Liver (tissue), 9 donors: ENCODE data around the gene SGSM1. TPM values are rescaled to one million over a fixed set of nuclear protein-coding genes. Genes with fewer than 3 reads are reported as not detected.

Source experiments
- DNase-seq: peaks from one replicate; pipeline ENCODE4 v3.0.0-alpha.2; 2017; ENCODE audit warnings: low spot score
- H3K27ac ChIP-seq, 2 donors: one replicate each; pipeline ENCODE4 v1.7.0; 2013; ENCODE audit warnings: inconsistent platforms in 2 of 2, low read length in 2 of 2, control low read depth in 1 of 2, low read depth in 1 of 2, mild to moderate bottlenecking in 1 of 2
- H3K27me3 ChIP-seq, 4 donors: one replicate each; pipeline versions ENCODE4 v1.6.1 to v1.7.0; 2013; ENCODE audit warnings: low read length in 3 of 4, inconsistent platforms in 1 of 4, mild to moderate bottlenecking in 1 of 4, moderate library complexity in 1 of 4; ENCODE audit not compliant: control insufficient read depth in 4 of 4, insufficient read depth in 4 of 4
- H3K36me3 ChIP-seq, 4 donors: one replicate each; pipeline versions ENCODE4 v1.6.1 to v1.7.0; 2013; ENCODE audit warnings: low read length in 3 of 4, mild to moderate bottlenecking in 3 of 4, low read depth in 1 of 4, moderate library complexity in 1 of 4; ENCODE audit not compliant: control insufficient read depth in 4 of 4, insufficient read depth in 3 of 4
- H3K4me1 ChIP-seq, 4 donors: one replicate each; pipeline versions ENCODE4 v1.6.1 to v1.7.0; 2013; ENCODE audit warnings: low read length in 3 of 4, mild to moderate bottlenecking in 3 of 4, moderate library complexity in 1 of 4; ENCODE audit not compliant: control insufficient read depth in 4 of 4, insufficient read depth in 4 of 4
- H3K4me3 ChIP-seq, 3 donors: one replicate each; pipeline versions ENCODE4 v1.6.1 to v1.7.0; 2013; ENCODE audit warnings: low read length in 3 of 3, control low read depth in 1 of 3, low read depth in 1 of 3, mild to moderate bottlenecking in 1 of 3
- H3K9ac ChIP-seq, 2 donors: one replicate each; pipeline ENCODE4 v1.7.0; 2013; ENCODE audit warnings: low read length in 2 of 2, mild to moderate bottlenecking in 2 of 2, moderate library complexity in 2 of 2, control low read depth in 1 of 2, low read depth in 1 of 2
- H3K9me3 ChIP-seq, 4 donors: one replicate each; pipeline versions ENCODE4 v1.6.1 to v1.7.0; 2013; ENCODE audit warnings: low read length in 3 of 4; ENCODE audit not compliant: control insufficient read depth in 4 of 4
- CTCF ChIP-seq: fragments of 150-350 bp; IDR thresholded peaks from 2 replicates; pipeline ENCODE4 v1.5.1; 2017; ENCODE audit warnings: improper control_type of control experiment, low read depth, low read length; ENCODE audit not compliant: missing input control
- HNF4A ChIP-seq, 2 donors: conservative IDR thresholded peaks; 2 replicates each; pipeline ENCODE4 v1.6.1; 2016; ENCODE audit warnings: antibody characterized with exemption in 2 of 2, mild to moderate bottlenecking in 2 of 2
- HNF4G ChIP-seq: IDR thresholded peaks from 2 replicates; pipeline ENCODE4 v1.6.1; 2016; ENCODE audit warnings: antibody characterized with exemption
- JUND ChIP-seq, 2 donors: IDR thresholded peaks; 2 replicates each; pipeline ENCODE4 v1.6.1; 2016; ENCODE audit warnings: antibody characterized with exemption in 2 of 2
- RAD21 ChIP-seq, 2 donors: IDR thresholded peaks; 2 replicates each; pipeline ENCODE4 v1.6.1; 2016; ENCODE audit warnings: antibody characterized with exemption in 2 of 2, mild to moderate bottlenecking in 2 of 2
- RXRA ChIP-seq, 2 donors: IDR thresholded peaks; 2 replicates each; pipeline ENCODE4 v1.6.1; 2017 to 2018; ENCODE audit warnings: antibody characterized with exemption in 2 of 2, mild to moderate bottlenecking in 1 of 2
- SP1 ChIP-seq: IDR thresholded peaks from 2 replicates; pipeline ENCODE4 v1.6.1; 2018; ENCODE audit warnings: antibody characterized with exemption, mild to moderate bottlenecking
- ZBTB33 ChIP-seq: IDR thresholded peaks from 2 replicates; pipeline ENCODE4 v1.6.1; 2016; ENCODE audit warnings: antibody characterized with exemption
- WGBS: extraction: QIAGEN DNeasy Blood & Tissue Kit; methylation state at CpG from one replicate; pipeline ENCODE4 v1.1.7; 2013; 5-methylcytosine and 5-hydroxymethylcytosine counted together
- polyA plus RNA-seq, 2 donors: library from polyadenylated mRNA; stranded (reverse) in 1 of 2; unstranded in 1 of 2; fragments of 200-250 nt in 1 of 2; fragments of >200 nt in 1 of 2; fragmentation: Nextera tagmentation in 1 of 2; extraction: Ambion mirVana in 1 of 2; gene quantifications; one replicate each; pipeline versions ENCODE4 v1.2.1 to v1.2.3, GENCODE V29; 2013 to 2015
- total RNA-seq, 2 donors: library from RNA; depleted of rRNA; stranded (reverse); fragments of >200 nt; gene quantifications; one replicate each; pipeline ENCODE4 v1.2.3, GENCODE V29; 2014
- TF ChIP-seq, protein P1 (sequence below): IDR thresholded peaks from 2 replicates; pipeline ENCODE4 v1.6.1; 2016; ENCODE audit warnings: antibody characterized with exemption, mild to moderate bottlenecking
- donor health status: healthy.
- donor health status: healthy.
- donor health status: healthy.
- donor health status: healthy.
- donor health status: healthy.

SGSM1 gene
- total and polyA plus RNA-seq, 4 donors, result 0.08 to 0.51 (median 0.21) TPM

- Histone ChIP-seq H3K27ac (no peak overlapping the region), H3K4me3 (no peak overlapping the region), H3K36me3 (no peaks in the 10 kb centered on the region), H3K4me1 (peaks cover 0 to 10% (median 3%) of the 10 kb centered on the region in 4 donors), H3K27me3 (no peaks in the 10 kb centered on the region), H3K9me3 (no peaks in the 10 kb centered on the region), H3K9ac (no peak overlapping the region)
- TF ChIP-seq HNF4G, result no peak
- TF ChIP-seq HNF4A (conservative IDR thresholded peaks at IDR 0.05), result peak in 1 of 2 donors; percentile 23
- TF ChIP-seq, protein P1, sequence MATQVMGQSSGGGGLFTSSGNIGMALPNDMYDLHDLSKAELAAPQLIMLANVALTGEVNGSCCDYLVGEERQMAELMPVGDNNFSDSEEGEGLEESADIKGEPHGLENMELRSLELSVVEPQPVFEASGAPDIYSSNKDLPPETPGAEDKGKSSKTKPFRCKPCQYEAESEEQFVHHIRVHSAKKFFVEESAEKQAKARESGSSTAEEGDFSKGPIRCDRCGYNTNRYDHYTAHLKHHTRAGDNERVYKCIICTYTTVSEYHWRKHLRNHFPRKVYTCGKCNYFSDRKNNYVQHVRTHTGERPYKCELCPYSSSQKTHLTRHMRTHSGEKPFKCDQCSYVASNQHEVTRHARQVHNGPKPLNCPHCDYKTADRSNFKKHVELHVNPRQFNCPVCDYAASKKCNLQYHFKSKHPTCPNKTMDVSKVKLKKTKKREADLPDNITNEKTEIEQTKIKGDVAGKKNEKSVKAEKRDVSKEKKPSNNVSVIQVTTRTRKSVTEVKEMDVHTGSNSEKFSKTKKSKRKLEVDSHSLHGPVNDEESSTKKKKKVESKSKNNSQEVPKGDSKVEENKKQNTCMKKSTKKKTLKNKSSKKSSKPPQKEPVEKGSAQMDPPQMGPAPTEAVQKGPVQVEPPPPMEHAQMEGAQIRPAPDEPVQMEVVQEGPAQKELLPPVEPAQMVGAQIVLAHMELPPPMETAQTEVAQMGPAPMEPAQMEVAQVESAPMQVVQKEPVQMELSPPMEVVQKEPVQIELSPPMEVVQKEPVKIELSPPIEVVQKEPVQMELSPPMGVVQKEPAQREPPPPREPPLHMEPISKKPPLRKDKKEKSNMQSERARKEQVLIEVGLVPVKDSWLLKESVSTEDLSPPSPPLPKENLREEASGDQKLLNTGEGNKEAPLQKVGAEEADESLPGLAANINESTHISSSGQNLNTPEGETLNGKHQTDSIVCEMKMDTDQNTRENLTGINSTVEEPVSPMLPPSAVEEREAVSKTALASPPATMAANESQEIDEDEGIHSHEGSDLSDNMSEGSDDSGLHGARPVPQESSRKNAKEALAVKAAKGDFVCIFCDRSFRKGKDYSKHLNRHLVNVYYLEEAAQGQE, result no peak
- no peak for TF ChIP-seq RXRA (IDR thresholded peaks at IDR 0.05)
- TF ChIP-seq CTCF, result no peak
- no peak for DNase-seq
- 47% methylated on average over 6 of the region's 6 CpGs for whole genome bisulfite sequencing
These were observed 4.0 kb upstream of the SGSM1 start for GRCh38 chr22:24801901-24802465.

DNA sequence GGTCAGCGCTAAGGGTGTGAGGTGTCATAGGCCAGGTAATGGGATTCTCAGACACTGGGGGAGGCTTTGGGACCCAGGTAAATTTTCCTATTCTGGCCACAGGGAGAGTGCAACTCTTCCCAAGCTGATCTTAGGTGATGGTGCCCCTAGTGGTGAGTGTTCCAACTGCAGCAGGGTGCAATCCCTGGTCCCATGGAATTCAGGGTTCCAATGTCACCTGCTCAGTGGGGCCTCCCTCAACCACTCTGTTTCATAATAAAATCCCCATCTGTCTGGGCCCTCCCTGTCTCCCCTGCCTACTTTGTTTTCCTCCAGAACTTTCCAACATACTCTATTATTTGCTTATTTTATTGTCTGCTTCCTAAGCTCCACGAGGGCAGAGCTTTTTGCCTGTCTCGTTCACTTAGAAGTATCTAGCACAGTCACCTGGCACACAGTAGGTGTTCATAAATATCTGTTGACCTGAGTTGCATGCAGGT, 2.9 kb upstream of the SGSM1 start:
- H3K4me3 ChIP-seq, result no peak overlapping the region
- no peaks in the 10 kb centered on the region for H3K27me3 ChIP-seq
- H3K27ac ChIP-seq, result no peak overlapping the region
- H3K9ac ChIP-seq, result no peak overlapping the region
- peaks cover 0 to 10% (median 3%) of the 10 kb centered on the region in 4 donors for H3K4me1 ChIP-seq
- WGBS, result 79% methylated on average over 3 of the region's 3 CpGs
- DNase-seq, result peak; percentile 75
- TF ChIP-seq CTCF (peak; percentile 82), SP1 (no peak), RAD21 (IDR thresholded peaks at IDR 0.05) (peak; percentile 46 to 65), ZBTB33 (no peak), JUND (IDR thresholded peaks at IDR 0.05) (no peak)
- no peaks in the 10 kb centered on the region for H3K36me3 ChIP-seq
- H3K9me3 ChIP-seq, result no peaks in the 10 kb centered on the region
